Measurements from ENCODE around the gene PTCH1. TPM values are rescaled to one million over a fixed set of nuclear protein-coding genes. Genes with fewer than 3 reads are reported as not detected.

Gene PTCH1
- total and polyA plus RNA-seq, 8 donors, result 19.7 to 104 (median 84.1) TPM

DNA sequence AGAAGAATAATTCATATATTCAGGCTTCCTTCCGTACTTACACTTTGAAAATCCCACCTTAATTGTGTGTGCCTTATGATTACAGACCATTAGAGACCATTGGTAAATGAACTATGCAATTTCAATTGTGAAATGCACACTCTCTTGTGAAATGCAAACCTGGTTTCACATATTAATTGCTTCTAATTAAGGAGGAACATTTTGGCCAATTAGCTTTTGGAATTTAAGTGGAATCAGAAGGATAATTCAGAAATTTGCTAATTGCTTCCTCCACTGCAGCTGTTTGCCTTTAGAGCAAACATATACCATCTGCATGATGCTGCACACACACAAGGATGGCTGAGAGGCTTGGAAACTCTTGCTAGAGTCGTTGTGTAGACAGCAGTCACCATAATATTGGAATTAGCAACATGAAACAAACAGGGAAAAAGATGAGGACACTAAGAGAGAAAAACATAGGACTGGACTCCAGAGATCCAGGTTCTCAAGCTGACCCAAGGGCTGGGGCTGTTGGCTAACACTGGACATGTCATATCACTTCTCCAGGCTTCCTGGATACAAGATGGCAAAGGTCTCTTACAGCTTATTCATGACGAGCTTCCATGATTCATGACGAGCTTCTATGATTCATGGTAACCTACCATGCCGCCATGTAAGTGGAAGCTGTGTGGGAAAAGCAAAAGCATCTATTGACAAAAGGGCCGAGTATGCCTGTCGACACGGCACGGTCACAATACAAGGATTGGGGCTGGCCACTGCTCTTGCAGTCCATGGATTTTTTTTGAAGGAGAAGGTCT lies 78.0 kb downstream of the PTCH1 start:
- no peaks in the 10 kb centered on the region for H3K9me3 ChIP-seq
- no peaks in the 10 kb centered on the region for H3K4me1 ChIP-seq
- TF ChIP-seq, protein P1, sequence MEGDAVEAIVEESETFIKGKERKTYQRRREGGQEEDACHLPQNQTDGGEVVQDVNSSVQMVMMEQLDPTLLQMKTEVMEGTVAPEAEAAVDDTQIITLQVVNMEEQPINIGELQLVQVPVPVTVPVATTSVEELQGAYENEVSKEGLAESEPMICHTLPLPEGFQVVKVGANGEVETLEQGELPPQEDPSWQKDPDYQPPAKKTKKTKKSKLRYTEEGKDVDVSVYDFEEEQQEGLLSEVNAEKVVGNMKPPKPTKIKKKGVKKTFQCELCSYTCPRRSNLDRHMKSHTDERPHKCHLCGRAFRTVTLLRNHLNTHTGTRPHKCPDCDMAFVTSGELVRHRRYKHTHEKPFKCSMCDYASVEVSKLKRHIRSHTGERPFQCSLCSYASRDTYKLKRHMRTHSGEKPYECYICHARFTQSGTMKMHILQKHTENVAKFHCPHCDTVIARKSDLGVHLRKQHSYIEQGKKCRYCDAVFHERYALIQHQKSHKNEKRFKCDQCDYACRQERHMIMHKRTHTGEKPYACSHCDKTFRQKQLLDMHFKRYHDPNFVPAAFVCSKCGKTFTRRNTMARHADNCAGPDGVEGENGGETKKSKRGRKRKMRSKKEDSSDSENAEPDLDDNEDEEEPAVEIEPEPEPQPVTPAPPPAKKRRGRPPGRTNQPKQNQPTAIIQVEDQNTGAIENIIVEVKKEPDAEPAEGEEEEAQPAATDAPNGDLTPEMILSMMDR (IDR thresholded peaks at IDR 0.05), result no peak
- no peaks in the 10 kb centered on the region for H3K27me3 ChIP-seq
- DNase-seq, result no peak
- H3K4me3 ChIP-seq, result no peak overlapping the region
- H3K27ac ChIP-seq, result no peak overlapping the region
- ATAC-seq, result no peak
- intact Hi-C loops (cut with DNase I), result no loop called here
- H3K36me3 ChIP-seq, result no peaks in the 10 kb centered on the region

DNA sequence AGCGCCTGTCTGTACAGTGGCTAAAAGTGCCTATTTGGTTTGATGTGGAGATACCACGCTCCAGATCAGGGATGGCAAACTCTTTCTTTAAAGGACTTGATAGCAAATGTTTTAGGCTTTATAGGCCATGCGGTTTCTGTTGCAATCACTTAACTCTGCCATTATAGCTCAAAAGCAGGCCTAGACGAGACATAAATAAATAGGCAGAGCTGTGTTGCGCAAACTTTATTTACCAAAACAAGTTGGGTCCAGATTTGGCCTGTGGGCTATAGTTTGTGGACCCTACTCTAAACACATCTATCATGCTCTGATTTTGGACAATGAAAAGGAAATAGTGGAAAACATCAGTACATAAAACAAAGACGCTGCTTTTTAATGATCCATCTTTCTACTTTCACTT lies 79.2 kb downstream of the PTCH1 start:
- DNase-seq, result no peak
- Histone ChIP-seq H3K36me3 (no peaks in the 10 kb centered on the region), H3K27me3 (no peaks in the 10 kb centered on the region), H3K4me3 (no peak overlapping the region), H3K27ac (no peak overlapping the region), H3K9me3 (no peaks in the 10 kb centered on the region), H3K4me1 (no peaks in the 10 kb centered on the region)
- intact Hi-C loops (cut with DNase I), result no loop called here
- no peak for ATAC-seq
- TF ChIP-seq, protein P1 (IDR thresholded peaks at IDR 0.05), result no peak

DNA sequence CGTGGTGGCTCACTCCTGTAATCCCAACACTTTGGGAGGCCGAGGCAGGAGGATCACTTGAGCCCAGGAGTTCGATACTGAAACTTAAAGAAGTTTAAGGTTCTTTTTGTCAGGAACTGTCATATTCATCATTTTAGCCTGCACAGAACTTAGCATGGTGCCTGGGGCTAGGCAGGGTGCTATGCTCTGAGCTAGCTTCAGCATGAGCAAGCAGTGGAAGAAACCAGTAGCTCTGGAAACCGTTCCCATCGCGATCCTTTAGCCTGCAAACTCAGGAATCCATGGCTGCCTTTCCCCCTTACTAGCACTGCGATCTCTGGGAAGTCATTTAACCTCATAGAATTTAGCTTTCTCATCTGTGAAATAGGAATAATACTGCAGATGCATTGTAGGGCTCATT lies 80.4 kb downstream of the PTCH1 start:
- DNase-seq (no peak), ATAC-seq (no peak)
- Histone ChIP-seq H3K27ac (no peak overlapping the region), H3K4me1 (no peaks in the 10 kb centered on the region), H3K36me3 (no peaks in the 10 kb centered on the region), H3K27me3 (no peaks in the 10 kb centered on the region), H3K4me3 (no peak overlapping the region), H3K9me3 (no peaks in the 10 kb centered on the region)
- intact Hi-C loops (cut with DNase I), result no loop called here
- TF ChIP-seq, protein P1 (IDR thresholded peaks at IDR 0.05), result no peak

DNA sequence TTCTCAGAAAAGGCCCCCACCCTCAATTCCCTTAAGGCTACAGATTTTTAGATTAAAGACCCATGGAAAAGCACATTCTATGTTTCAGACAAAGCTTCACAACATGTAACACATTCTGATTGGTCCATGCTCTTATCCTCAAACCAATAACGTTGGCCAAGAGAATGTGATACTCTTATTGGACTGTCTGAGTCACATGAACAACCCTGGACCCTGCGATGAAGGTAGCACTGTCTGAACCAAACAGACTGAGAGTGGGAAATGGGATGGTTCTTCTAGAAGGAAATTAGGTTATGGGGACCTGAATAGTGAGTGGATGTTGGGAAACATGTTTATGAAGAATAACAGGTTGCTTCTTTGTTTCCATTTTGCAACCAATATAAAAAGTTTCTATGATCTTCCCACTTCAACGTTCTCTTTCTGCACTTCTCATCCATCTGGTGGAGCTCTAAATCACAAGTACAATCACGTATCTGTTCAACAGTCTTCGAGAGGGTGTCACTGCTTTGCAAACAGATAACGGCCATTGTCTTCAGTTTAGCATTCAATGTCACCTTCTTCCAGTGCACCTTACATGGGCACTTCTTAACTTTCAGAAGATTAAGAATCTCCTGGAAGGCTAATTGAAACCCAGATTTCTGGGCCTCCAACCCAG lies 81.6 kb downstream of the PTCH1 start:
- H3K4me1 ChIP-seq, result no peaks in the 10 kb centered on the region
- no peak for DNase-seq
- no peak for ATAC-seq
- H3K36me3 ChIP-seq, result no peaks in the 10 kb centered on the region
- H3K4me3 ChIP-seq, result no peak overlapping the region
- H3K27ac ChIP-seq, result no peak overlapping the region
- peaks cover 0 to 4% of the 10 kb centered on the region in 2 donors for H3K9me3 ChIP-seq
- no peaks in the 10 kb centered on the region for H3K27me3 ChIP-seq
- TF ChIP-seq, protein P1 (IDR thresholded peaks at IDR 0.05), result no peak
- intact Hi-C loops (cut with DNase I), result no loop called here
